ENCODE measurements around the gene LPIN1. TPM values are rescaled to one million over a fixed set of nuclear protein-coding genes. Genes with fewer than 3 reads are reported as not detected.

The LPIN1 gene
- total RNA-seq, 3 donors from 2014 or later = 78.6 to 106 (median 82.6) TPM

- TF ChIP-seq POLR2A (IDR thresholded peaks at IDR 0.05) (no peak), CTCF (IDR thresholded peaks at IDR 0.05) (no peak), POLR2AphosphoS5 (IDR thresholded peaks at IDR 0.05) (no peak)
- intact Hi-C loops (cut with DNase I; ENCODE audit: low total_unique reads) = loop anchor here (2.0 kb wide), 1 partner anchor 59 kb away; no protein-coding TSS in a partner anchor
- H3K27ac ChIP-seq = no peak overlapping the region
- no peaks in the 10 kb centered on the region for H3K27me3 ChIP-seq
- H3K9me3 ChIP-seq = no peaks in the 10 kb centered on the region
- DNase-seq (ENCODE audit: low spot score in 2 of 2) = no peak
- no peaks in the 10 kb centered on the region for H3K36me3 ChIP-seq
- H3K4me1 ChIP-seq = no peaks in the 10 kb centered on the region
- H3K4me3 ChIP-seq = no peak overlapping the region
Observed at GRCh38 chr2:11870064-11870463, 123.6 kb downstream of the LPIN1 start.

- H3K4me1 ChIP-seq = no peaks in the 10 kb centered on the region
- H3K27ac ChIP-seq = no peak overlapping the region
- H3K27me3 ChIP-seq = no peaks in the 10 kb centered on the region
- intact Hi-C loops (cut with DNase I; ENCODE audit: low total_unique reads) = loop anchor here (2.0 kb wide), 1 partner anchor 58 kb away; no protein-coding TSS in a partner anchor
- TF ChIP-seq POLR2AphosphoS5 (IDR thresholded peaks at IDR 0.05) (no peak), POLR2A (IDR thresholded peaks at IDR 0.05) (no peak), CTCF (IDR thresholded peaks at IDR 0.05) (no peak)
- H3K4me3 ChIP-seq = no peak overlapping the region
- H3K9me3 ChIP-seq = no peaks in the 10 kb centered on the region
- H3K36me3 ChIP-seq = no peaks in the 10 kb centered on the region
- DNase-seq (ENCODE audit: low spot score in 2 of 2) = no peak
Observed at GRCh38 chr2:11870584-11870983, 124.2 kb downstream of the LPIN1 start.

- Histone ChIP-seq H3K27me3 (no peaks in the 10 kb centered on the region), H3K36me3 (no peaks in the 10 kb centered on the region), H3K4me1 (no peaks in the 10 kb centered on the region), H3K4me3 (no peak overlapping the region), H3K27ac (no peak overlapping the region), H3K9me3 (no peaks in the 10 kb centered on the region)
- no peak for DNase-seq (ENCODE audit: low spot score in 2 of 2)
- TF ChIP-seq POLR2A (IDR thresholded peaks at IDR 0.05) = no peak
- TF ChIP-seq CTCF (IDR thresholded peaks at IDR 0.05) = no peak
- no peak for TF ChIP-seq POLR2AphosphoS5 (IDR thresholded peaks at IDR 0.05)
- intact Hi-C loops (cut with DNase I; ENCODE audit: low total_unique reads) = loop anchor here (2.0 kb wide), 1 partner anchor 57 kb away; no protein-coding TSS in a partner anchor
Observed at GRCh38 chr2:11871421-11871820, 125.0 kb downstream of the LPIN1 start.

GRCh38 chr2:11872247-11872947 lies 126.0 kb downstream of the LPIN1 start:
- no peak for DNase-seq (ENCODE audit: low spot score in 2 of 2)
- Histone ChIP-seq H3K27ac (no peak overlapping the region), H3K9me3 (no peaks in the 10 kb centered on the region), H3K4me3 (no peak overlapping the region), H3K4me1 (no peaks in the 10 kb centered on the region), H3K27me3 (no peaks in the 10 kb centered on the region), H3K36me3 (no peaks in the 10 kb centered on the region)
- intact Hi-C loops (cut with DNase I; ENCODE audit: low total_unique reads) = no loop called here
- TF ChIP-seq CTCF (IDR thresholded peaks at IDR 0.05) (no peak), POLR2AphosphoS5 (IDR thresholded peaks at IDR 0.05) (no peak), POLR2A (IDR thresholded peaks at IDR 0.05) (no peak)

GRCh38 chr2:11872948-11873269 lies 126.5 kb downstream of the LPIN1 start:
- Histone ChIP-seq H3K4me3 (no peak overlapping the region), H3K27me3 (no peaks in the 10 kb centered on the region), H3K27ac (no peak overlapping the region), H3K9me3 (no peaks in the 10 kb centered on the region), H3K4me1 (no peaks in the 10 kb centered on the region), H3K36me3 (no peaks in the 10 kb centered on the region)
- TF ChIP-seq POLR2AphosphoS5 (IDR thresholded peaks at IDR 0.05) (no peak), POLR2A (IDR thresholded peaks at IDR 0.05) (no peak), CTCF (IDR thresholded peaks at IDR 0.05) (no peak)
- intact Hi-C loops (cut with DNase I; ENCODE audit: low total_unique reads) = no loop called here
- DNase-seq (ENCODE audit: low spot score in 2 of 2) = no peak

Data from breast epithelium (tissue), 4 donors.